ENCODE measurements around the gene SMARCD2.

Gene SMARCD2

GRCh38 chr17:63830904-63831491, 11.5 kb downstream of the SMARCD2 start:
- no peak for DNase-seq

- DNase-seq: no peak
Observed at GRCh38 chr17:63830278-63830677, 12.2 kb downstream of the SMARCD2 start.

DNA sequence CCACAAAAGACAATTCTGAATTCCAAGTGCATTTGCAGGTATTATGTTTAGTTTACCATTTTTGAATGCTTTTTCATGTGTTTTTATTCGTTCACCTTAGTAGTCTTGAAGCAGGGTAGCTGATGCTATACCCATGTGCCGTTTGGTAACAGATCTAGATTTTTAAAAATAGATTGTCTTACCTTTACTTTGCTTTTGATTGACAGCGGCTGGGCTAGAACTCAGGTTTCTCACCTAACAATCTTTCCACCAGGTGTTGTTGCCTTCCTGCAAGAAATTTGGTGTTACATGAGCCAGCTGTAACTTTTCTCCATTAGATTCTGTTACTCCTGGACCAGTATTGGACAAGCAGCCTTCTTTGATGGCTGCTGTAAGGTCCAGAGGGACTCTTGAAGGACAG, 13.5 kb downstream of the SMARCD2 start:
- DNase-seq: no peak

GRCh38 chr17:63827801-63828221, 14.7 kb downstream of the SMARCD2 start:
- DNase-seq: peak; percentile 27

DNA sequence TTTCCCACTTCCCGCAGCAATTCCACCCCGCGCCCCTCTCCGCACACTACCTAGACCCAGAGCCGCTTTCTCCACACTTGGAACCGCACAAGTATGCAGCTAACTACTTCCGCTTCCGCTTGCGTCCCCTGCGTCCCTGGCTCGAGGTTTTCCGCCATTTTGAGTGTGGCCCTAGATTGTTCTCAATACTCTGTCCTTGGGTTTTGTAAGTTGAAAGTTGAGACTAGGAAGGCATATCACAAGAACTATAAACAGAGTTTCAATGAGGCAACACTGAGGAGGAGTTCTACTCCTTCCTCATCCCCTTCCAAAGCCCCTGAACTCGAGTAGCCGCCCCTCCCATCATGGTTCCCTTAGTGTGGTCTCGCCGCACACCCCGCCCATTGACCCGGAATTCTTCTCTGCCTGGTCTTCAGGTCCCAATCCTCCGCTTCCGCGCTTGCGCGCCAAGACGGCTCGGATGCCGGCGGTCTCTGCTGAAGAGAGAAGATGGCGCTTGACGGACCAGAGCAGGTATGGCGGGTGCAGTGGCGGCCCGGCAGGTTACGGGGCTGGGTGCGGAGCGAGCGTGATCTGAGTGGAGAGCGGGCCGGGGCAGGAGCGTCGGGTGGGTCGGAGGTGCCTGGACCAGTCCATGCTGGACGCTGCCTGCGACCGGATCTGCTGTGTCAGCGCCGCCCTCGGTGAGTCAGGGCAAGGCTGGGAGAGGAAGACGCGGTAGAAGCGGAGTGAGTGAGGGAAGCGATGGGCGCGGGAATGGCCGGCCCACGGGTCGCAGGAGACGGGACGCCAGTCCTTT, 15.3 kb downstream of the SMARCD2 start, which contains the start of the genes FTSJ3 and PSMC5:
TSS of gene FTSJ3 (minus strand) at position 662 of the 799 bp plus-strand sequence. CDS start 761 bp downstream, outside the sequence.
TSS of gene PSMC5 (plus strand) at position 430 of the 799 bp plus-strand sequence. CDS start at position 490, 60 bp downstream.
- peak; percentile 99 for DNase-seq

- no peak for DNase-seq
Observed at GRCh38 chr17:63826468-63827001, 15.9 kb downstream of the SMARCD2 start.

- no peak for DNase-seq
Observed at GRCh38 chr17:63824362-63824761, 18.1 kb downstream of the SMARCD2 start.

DNA sequence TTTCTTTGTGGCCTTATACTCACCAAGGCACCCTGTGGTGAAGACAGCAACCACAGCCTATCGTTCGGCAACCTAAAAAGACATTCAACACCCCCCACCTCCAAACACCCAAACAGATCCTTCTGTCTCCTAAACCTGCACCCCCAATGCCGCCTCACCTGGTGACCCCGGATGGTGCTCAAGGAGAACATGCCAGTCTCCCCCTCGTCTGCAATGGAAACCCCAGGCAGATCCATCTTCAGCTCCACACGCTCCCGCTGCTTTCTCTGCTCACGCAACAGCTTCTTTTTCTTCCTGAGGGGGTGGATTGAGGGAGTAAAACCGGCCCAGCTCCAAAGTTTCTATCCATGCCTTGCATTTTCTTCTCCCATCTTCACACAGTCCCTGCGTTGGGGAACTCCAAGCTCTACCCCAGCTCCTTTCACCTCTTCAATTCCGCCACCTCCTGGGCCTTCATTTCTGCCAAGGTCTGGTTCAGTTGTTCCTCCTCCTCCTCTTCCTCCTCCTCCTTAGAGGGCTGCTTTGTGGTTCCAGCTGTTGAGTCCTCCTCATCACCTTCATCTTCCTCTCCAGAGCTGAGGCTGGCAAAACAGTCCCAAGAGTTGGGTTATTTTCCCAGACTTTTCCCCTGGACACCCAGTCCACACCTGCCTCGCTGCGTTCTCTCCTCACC, 18.7 kb downstream of the SMARCD2 start:
- no peak for DNase-seq

DNA sequence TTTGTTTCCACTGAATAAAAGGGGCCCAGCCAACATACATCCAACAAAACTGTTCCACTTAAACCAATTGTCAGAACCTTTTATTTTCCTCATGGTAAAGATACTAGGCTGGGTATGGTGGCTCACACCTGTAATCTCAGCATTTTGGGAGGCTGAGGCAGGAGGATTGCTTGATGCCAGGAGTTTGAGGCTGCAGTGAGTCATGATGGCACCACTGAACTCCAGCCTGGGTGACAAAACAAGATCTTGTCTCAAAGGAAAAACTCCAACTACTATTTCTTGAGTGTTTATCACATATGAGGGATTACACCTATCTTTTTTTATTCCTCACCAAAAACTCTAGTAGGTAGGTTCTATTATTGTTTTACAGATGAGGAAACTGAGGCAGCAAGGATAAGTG, 19.9 kb downstream of the SMARCD2 start:
- no peak for DNase-seq

DNA sequence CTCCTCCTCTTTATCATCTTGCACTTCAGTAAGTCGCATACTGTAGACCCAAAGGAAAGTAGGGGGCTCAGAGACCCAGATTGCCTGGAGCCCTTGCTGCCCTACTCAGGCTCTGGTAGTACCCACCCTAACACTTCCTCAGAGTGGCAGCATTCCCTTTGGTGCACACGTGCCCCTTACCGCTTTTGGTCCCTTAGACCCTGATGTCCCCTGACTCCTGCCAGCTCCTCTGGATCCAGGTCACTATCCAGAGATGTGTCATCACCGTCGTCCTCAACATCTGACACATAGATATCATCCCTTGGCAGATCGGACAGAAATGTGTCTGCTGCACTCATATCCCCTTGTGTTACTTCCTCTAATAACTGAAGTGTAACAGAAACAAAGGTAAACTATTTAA, 20.7 kb downstream of the SMARCD2 start:
- no peak for DNase-seq

DNA sequence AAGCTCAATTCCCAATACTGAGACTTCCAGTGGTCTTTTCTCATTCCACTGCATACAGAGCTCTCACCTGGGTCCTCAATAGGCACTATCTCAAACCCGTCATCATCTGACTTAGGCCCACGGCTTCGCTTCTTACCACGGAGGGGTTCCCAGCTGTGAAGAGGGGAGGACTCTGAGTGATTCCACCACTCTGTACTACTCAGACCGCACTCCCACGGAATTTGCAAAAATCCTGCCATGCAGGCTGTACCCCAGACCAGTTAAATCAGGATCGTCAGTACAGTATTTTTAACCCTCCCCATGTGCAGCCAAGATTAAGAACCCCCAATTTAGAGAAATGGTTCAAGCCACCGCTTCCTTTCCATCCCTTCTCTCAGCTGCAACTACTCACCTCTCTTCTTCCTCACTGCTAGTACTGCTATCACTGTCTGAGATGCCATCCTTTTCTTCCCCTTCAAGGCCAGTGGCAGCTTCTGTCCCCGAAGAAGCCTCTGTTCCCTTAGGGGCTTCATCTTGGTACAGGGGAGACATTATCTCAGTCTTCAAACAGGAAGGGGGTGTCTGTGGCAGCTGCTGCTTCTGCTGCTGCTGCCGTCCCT, 21.4 kb downstream of the SMARCD2 start:
- DNase-seq: no peak

GRCh38 chr17:63819585-63820537, 22.6 kb downstream of the SMARCD2 start:
- no peak for DNase-seq

DNA sequence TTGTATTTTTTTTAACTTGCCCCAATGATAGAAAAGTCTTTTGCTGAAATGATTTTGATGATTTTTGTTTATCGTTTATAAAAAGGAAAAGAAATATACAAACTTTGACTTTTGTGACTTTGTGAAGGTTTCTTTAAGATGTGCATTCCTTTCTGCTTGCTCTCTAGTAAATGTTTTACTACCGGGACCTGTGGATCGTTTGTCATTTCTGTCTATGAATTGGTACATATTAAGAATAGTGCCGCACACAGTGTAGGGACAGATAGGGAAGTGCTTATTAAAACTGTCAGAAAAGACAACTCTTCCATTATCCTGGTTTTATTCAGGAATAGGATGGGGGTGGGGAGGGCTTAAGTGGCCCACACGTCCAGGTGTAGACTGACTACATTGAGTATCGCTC, 23.4 kb downstream of the SMARCD2 start:
- DNase-seq: no peak

GRCh38 chr17:63817736-63818385, 24.6 kb downstream of the SMARCD2 start:
- DNase-seq: no peak

DNA sequence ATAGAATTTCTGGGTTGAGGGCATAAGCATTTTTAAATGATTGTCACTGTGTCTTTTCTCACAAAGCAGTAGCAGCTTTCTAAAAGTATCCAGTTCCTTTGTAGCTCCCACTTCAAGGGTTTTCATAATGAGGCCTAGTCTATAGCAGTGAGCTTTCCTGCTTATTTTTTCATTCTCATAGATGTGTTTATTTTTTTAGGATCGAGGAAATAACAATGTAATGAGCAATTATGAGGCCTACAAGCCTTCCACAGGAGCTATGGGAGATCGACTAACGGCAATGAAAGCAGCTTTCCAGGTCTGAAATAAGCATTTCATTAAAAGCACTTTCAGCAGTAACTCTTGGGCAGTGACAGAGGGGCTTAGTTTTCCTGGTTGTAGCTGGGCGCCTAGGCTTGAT, 25.8 kb downstream of the SMARCD2 start:
- no peak for DNase-seq

- no peak for DNase-seq
Observed at GRCh38 chr17:63816123-63816522, 26.4 kb downstream of the SMARCD2 start.

DNA sequence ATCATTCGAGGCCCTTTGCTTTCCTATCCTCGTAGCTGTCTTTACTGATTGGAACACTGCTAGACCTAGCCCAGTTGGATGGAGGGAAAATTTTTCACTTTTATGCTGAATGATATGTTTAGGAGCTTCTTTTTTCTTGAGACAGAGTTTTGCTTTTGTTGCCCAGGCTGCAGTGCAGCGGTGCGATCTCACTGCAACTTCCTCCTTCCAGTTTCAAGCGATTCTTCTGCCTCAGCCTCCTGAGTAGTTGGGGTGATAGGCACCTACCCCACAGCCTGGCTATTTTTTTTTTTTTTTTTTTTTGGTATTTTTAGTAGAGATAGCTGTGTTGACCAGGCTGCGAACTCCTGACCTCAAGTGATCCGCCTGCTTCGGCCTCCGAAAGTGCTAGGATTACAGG, 32.5 kb downstream of the SMARCD2 start:
- no peak for DNase-seq

DNA sequence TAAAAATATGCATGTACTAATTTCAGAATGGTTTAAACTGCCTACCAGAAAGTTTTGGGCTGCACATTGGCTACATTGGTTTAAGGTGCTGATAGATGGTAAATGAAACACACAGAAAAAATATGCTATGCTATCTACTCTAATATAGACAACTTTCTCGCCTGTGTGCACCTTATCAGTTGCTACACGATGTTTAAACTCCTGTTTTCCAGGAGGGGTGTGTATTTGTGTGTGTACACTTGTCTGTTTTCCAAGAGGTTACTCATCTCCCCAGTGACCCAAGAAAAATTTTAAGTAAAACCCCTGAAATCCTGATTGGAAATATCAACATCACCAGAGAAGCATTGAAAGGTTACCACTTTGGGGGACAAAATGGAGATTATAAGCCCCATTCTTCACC, 36.9 kb downstream of the SMARCD2 start:
- DNase-seq: no peak

DNA sequence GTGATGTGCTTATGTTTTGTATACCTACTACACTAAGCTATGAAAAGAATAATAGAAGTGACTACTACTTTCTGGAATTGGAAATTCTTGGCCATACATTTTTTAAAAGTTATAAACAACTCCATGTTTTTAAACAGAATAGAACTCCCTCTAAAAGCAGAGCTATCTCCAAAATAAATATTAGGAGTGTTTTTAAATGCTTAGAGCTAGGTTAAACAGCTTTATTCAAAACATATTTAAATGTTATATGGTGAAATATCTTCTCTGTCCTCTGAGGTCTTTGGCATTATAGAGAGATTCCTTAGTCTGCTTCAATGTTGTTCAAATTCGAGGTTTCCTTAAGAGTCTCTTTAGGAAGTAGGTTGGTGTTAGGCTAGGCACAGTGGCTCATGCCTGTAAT, 38.2 kb downstream of the SMARCD2 start:
- DNase-seq: no peak

DNA sequence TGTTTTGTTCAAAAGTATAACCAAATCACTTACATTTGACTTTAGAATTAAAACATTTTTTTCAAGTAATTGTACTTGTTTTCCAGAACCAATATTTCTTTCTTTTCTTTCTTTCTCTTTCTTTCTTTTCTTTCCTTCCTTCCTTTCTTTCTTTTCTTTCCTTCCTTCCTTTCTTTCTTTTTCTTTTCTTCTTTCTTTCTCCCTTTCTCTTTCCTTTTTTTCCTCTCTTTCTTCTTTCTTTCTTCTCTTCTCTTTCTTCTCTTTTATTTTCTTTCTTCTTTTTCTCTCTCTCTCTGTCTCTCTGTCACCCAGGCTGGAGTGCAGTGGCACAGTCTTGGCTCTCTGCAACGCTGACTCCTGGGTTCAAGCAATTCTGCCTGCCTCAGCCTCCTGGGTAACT, 41.7 kb downstream of the SMARCD2 start:
- DNase-seq: no peak

GRCh38 chr17:63798572-63799106, 43.8 kb downstream of the SMARCD2 start:
- no peak for DNase-seq
